A549 (cell line): ENCODE measurements around the gene AMIGO2.

Experiments
- JUN ChIP-seq, 2 experiments: fragments of >200 bp; sonication (Bioruptor Twin); formaldehyde crosslinking; IDR thresholded peaks; 2 replicates in 1 of 2; 3 replicates in 1 of 2; pipeline ENCODE4 v1.6.1; 2016 to 2017
- PHF8 ChIP-seq: fragments of 200-600 bp; sonication (generic); IDR thresholded peaks from 2 replicates; pipeline ENCODE4 v1.6.1; 2016; ENCODE audit warnings: low read depth, mild to moderate bottlenecking, antibody characterized with exemption, moderate library complexity, borderline replicate concordance
- POLR2A ChIP-seq: IDR thresholded peaks from 2 replicates; pipeline ENCODE4 v1.6.1; 2012; ENCODE audit warnings: mild to moderate bottlenecking, low read length
- TF ChIP-seq, protein P1 (sequence below): fragments of >200 bp; sonication (Bioruptor Twin); formaldehyde crosslinking; IDR thresholded peaks from 3 replicates; pipeline ENCODE4 v1.5.1; 2016
- TF ChIP-seq, protein P2 (sequence below): fragments of 450-650 bp; IDR thresholded peaks from 2 replicates; pipeline ENCODE4 v1.6.1; 2014; ENCODE audit warnings: antibody characterized with exemption

DNA sequence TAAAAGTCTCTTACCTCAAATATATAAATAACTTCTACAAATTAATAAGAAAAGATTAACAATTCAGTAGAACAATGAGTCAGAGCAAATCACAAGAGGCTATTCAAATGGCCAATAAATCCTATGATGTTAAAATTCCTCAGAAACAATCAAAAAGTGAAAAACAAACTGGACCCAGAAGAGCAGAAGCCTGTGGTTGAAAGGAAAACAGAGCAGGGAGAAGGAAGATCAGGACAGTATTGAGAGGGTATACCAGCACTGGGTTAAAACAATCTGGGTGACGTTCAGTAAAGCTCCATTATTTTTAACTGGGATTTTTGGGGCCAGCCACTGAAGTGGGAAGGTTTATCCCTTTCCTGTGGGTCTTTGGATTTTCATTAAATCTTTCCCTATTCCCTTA, 40.0 kb downstream of the AMIGO2 start:
- TF ChIP-seq, protein P1, sequence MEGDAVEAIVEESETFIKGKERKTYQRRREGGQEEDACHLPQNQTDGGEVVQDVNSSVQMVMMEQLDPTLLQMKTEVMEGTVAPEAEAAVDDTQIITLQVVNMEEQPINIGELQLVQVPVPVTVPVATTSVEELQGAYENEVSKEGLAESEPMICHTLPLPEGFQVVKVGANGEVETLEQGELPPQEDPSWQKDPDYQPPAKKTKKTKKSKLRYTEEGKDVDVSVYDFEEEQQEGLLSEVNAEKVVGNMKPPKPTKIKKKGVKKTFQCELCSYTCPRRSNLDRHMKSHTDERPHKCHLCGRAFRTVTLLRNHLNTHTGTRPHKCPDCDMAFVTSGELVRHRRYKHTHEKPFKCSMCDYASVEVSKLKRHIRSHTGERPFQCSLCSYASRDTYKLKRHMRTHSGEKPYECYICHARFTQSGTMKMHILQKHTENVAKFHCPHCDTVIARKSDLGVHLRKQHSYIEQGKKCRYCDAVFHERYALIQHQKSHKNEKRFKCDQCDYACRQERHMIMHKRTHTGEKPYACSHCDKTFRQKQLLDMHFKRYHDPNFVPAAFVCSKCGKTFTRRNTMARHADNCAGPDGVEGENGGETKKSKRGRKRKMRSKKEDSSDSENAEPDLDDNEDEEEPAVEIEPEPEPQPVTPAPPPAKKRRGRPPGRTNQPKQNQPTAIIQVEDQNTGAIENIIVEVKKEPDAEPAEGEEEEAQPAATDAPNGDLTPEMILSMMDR, result no peak
- TF ChIP-seq POLR2A (no peak), JUN (IDR thresholded peaks at IDR 0.05) (no peak), PHF8 (no peak)
- TF ChIP-seq, protein P2, sequence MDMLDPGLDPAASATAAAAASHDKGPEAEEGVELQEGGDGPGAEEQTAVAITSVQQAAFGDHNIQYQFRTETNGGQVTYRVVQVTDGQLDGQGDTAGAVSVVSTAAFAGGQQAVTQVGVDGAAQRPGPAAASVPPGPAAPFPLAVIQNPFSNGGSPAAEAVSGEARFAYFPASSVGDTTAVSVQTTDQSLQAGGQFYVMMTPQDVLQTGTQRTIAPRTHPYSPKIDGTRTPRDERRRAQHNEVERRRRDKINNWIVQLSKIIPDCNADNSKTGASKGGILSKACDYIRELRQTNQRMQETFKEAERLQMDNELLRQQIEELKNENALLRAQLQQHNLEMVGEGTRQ, result no peak
